Measurements from ENCODE around the gene KCNE1. TPM values are rescaled to one million over a fixed set of nuclear protein-coding genes. Genes with fewer than 3 reads are reported as not detected.

KCNE1 gene
- total and polyA plus RNA-seq, 2 of the 13 experiments (the other 11 are each of a cell fraction or from before 2014, with no cell fraction given), result 0.35 TPM; not detected in 1

DNA sequence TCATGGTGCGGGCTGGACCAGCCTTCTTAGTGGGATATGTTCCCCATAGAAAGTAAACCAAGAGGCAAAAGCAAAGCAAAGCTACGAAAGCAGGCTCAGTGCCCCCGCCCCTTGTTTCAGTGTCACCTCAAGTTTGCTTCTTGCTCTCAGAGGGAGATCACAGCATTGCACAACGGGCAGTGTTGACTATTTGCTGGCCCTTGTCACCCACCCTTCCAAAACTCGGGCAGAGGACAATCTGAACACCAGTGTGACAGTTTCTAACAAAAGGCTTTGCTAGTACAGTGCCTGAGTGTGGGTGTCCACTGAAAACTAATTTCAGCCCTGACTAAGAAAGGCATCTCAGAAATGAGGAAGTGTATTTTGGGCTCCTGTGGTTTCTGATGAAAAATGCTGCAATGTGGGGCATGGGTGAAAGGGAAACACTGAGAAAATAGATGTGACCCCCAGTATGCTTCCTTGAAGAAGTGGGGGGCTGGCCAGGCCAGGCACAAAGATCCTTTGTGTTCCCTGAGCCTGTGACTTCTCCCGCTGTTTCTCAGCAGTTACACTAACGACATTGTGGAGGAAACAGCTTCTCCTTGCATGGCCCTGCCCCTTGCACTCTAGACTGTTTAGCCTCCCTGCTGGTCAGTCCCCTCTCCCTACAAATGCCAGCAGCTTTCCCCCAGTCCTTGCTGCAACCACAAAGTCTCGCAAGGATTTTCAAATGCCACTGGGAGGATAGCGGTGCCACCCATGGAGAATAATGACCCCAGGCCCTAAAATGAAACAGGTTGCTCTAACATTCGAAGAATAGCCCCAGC, 33.3 kb upstream of the KCNE1 start (continued):
- no peak for TF ChIP-seq FOXO4 (CRISPR knock-in tag; conservative IDR thresholded peaks at IDR 0.05)
- no peak for TF ChIP-seq ZNF557 (CRISPR knock-in tag; IDR thresholded peaks at IDR 0.05)
- TF ChIP-seq, protein P1, sequence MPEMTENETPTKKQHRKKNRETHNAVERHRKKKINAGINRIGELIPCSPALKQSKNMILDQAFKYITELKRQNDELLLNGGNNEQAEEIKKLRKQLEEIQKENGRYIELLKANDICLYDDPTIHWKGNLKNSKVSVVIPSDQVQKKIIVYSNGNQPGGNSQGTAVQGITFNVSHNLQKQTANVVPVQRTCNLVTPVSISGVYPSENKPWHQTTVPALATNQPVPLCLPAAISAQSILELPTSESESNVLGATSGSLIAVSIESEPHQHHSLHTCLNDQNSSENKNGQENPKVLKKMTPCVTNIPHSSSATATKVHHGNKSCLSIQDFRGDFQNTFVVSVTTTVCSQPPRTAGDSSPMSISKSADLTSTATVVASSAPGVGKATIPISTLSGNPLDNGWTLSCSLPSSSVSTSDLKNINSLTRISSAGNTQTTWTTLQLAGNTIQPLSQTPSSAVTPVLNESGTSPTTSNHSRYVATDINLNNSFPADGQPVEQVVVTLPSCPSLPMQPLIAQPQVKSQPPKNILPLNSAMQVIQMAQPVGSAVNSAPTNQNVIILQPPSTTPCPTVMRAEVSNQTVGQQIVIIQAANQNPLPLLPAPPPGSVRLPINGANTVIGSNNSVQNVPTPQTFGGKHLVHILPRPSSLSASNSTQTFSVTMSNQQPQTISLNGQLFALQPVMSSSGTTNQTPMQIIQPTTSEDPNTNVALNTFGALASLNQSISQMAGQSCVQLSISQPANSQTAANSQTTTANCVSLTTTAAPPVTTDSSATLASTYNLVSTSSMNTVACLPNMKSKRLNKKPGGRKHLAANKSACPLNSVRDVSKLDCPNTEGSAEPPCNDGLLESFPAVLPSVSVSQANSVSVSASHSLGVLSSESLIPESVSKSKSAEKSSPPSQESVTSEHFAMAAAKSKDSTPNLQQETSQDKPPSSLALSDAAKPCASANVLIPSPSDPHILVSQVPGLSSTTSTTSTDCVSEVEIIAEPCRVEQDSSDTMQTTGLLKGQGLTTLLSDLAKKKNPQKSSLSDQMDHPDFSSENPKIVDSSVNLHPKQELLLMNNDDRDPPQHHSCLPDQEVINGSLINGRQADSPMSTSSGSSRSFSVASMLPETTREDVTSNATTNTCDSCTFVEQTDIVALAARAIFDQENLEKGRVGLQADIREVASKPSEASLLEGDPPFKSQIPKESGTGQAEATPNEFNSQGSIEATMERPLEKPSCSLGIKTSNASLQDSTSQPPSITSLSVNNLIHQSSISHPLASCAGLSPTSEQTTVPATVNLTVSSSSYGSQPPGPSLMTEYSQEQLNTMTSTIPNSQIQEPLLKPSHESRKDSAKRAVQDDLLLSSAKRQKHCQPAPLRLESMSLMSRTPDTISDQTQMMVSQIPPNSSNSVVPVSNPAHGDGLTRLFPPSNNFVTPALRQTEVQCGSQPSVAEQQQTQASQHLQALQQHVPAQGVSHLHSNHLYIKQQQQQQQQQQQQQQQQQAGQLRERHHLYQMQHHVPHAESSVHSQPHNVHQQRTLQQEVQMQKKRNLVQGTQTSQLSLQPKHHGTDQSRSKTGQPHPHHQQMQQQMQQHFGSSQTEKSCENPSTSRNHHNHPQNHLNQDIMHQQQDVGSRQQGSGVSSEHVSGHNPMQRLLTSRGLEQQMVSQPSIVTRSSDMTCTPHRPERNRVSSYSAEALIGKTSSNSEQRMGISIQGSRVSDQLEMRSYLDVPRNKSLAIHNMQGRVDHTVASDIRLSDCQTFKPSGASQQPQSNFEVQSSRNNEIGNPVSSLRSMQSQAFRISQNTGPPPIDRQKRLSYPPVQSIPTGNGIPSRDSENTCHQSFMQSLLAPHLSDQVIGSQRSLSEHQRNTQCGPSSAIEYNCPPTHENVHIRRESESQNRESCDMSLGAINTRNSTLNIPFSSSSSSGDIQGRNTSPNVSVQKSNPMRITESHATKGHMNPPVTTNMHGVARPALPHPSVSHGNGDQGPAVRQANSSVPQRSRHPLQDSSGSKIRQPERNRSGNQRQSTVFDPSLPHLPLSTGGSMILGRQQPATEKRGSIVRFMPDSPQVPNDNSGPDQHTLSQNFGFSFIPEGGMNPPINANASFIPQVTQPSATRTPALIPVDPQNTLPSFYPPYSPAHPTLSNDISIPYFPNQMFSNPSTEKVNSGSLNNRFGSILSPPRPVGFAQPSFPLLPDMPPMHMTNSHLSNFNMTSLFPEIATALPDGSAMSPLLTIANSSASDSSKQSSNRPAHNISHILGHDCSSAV (CRISPR knock-in tag; IDR thresholded peaks at IDR 0.05; ENCODE audit: borderline replicate concordance), result no peak
- 0 out of 2 replicates have a peak, but pooled peaks have one; percentile 15 for TF ChIP-seq DMAP1 (CRISPR knock-in tag; IDR thresholded peaks at IDR 0.05)
- TF ChIP-seq NCOA1 (CRISPR knock-in tag; IDR thresholded peaks at IDR 0.05), result no peak
- 0 out of 2 replicates have a peak, but pooled peaks have one; percentile 25 for TF ChIP-seq ARNT2 (CRISPR knock-in tag; IDR thresholded peaks at IDR 0.05; ENCODE audit: low read depth)
- TF ChIP-seq JDP2 (CRISPR knock-in tag; IDR thresholded peaks at IDR 0.05; ENCODE audit: borderline replicate concordance), result no peak
- TF ChIP-seq JUND (CRISPR knock-in tag; IDR thresholded peaks at IDR 0.05), result no peak
- TF ChIP-seq KDM3A (CRISPR knock-in tag; IDR thresholded peaks at IDR 0.05; ENCODE audit: low read depth), result no peak
- TF ChIP-seq SOX13 (IDR thresholded peaks at IDR 0.05), result no peak
- peak in 1 of 2 experiments; percentile 56; a peak in 1 of 4 replicates for TF ChIP-seq SOX13 (CRISPR knock-in tag; conservative IDR thresholded peaks at IDR 0.05 in 1 of 2, IDR thresholded peaks at IDR 0.05 in 1 of 2)
- peak; percentile 42; the same call in 1 of the 2 replicates for TF ChIP-seq FOXO1 (CRISPR knock-in tag; IDR thresholded peaks at IDR 0.05)
- no peak for TF ChIP-seq ZFX (CRISPR knock-in tag; IDR thresholded peaks at IDR 0.05; ENCODE audit: low read depth)
- peak; percentile 57; the same call in 1 of the 2 replicates for TF ChIP-seq MTA1 (CRISPR knock-in tag; IDR thresholded peaks at IDR 0.05; ENCODE audit: borderline replicate concordance)
- peak; percentile 53 for TF ChIP-seq PITX1 (CRISPR knock-in tag; IDR thresholded peaks at IDR 0.05)
